ENCODE measurements around the gene LSAMP.

Gene LSAMP

DNA sequence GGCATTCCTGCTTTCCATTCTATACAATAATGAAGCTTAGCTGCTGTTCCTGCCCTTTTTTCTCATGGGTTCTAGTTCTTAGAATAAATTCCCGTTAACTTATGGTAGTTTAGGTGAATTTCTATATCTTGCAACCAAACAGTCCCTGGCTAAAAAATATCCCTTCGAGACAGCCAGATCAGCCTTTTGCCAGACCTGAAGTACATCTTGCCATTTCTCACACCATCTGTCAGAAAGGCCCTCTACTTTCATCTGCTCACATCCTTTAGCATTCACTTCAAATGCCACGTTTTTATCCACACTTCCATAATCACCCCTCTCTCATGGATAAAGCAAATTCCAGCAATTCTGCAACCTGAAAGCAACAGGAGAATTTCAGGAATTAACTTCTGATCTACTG lies 676.6 kb downstream of the LSAMP start:
- H3K9me3 ChIP-seq (ENCODE audit: insufficient read depth, low read length, severe bottlenecking): no peaks in the 10 kb centered on the region
- no peak overlapping the region for H3K4me3 ChIP-seq (ENCODE audit: low read depth in 1 of 2, low read length in 2 of 2)
- no peak overlapping the region for H3K4me2 ChIP-seq (ENCODE audit: insufficient read depth, low read length)
- DNase-seq: no peak
- TF ChIP-seq CTCF (IDR thresholded peaks at IDR 0.05; ENCODE audit: borderline replicate concordance, extremely low read depth, low read length, poor library complexity, severe bottlenecking) (no peak), EZH2 (IDR thresholded peaks at IDR 0.05; ENCODE audit: borderline replicate concordance, low read depth, low read length, severe bottlenecking) (no peak)
- no peak overlapping the region for H3K27ac ChIP-seq (ENCODE audit: low read length)
- H3K79me2 ChIP-seq (ENCODE audit: insufficient read depth, low read length): no peaks in the 10 kb centered on the region
- H3K9ac ChIP-seq (ENCODE audit: low read depth, low read length): no peak overlapping the region
- H3K4me1 ChIP-seq (ENCODE audit: insufficient read depth, low read length): no peaks in the 10 kb centered on the region
- H3K27me3 ChIP-seq (ENCODE audit: insufficient read depth, low read length, poor library complexity): peaks cover 14% of the 10 kb centered on the region
- H4K20me1 ChIP-seq (ENCODE audit: insufficient read depth, low read length): no peaks in the 10 kb centered on the region
- no peak overlapping the region for H2AFZ ChIP-seq (ENCODE audit: low read depth, low read length)
- H3K36me3 ChIP-seq (ENCODE audit: insufficient read depth, low read length): no peaks in the 10 kb centered on the region
- ATAC-seq (ENCODE audit: insufficient read depth, low read depth): no peak

- Histone ChIP-seq H3K36me3 (ENCODE audit: insufficient read depth, low read length) (no peaks in the 10 kb centered on the region), H2AFZ (ENCODE audit: low read depth, low read length) (no peak overlapping the region), H3K4me1 (ENCODE audit: insufficient read depth, low read length) (no peaks in the 10 kb centered on the region), H3K27me3 (ENCODE audit: insufficient read depth, low read length, poor library complexity) (peaks cover 13% of the 10 kb centered on the region), H3K79me2 (ENCODE audit: insufficient read depth, low read length) (no peaks in the 10 kb centered on the region), H3K27ac (ENCODE audit: low read length) (no peak overlapping the region), H3K4me2 (ENCODE audit: insufficient read depth, low read length) (no peak overlapping the region), H3K4me3 (ENCODE audit: low read depth in 1 of 2, low read length in 2 of 2) (no peak overlapping the region), H4K20me1 (ENCODE audit: insufficient read depth, low read length) (no peaks in the 10 kb centered on the region), H3K9me3 (ENCODE audit: insufficient read depth, low read length, severe bottlenecking) (no peaks in the 10 kb centered on the region), H3K9ac (ENCODE audit: low read depth, low read length) (no peak overlapping the region)
- no peak for ATAC-seq (ENCODE audit: insufficient read depth, low read depth)
- DNase-seq: no peak
- TF ChIP-seq CTCF (IDR thresholded peaks at IDR 0.05; ENCODE audit: borderline replicate concordance, extremely low read depth, low read length, poor library complexity, severe bottlenecking) (no peak), EZH2 (IDR thresholded peaks at IDR 0.05; ENCODE audit: borderline replicate concordance, low read depth, low read length, severe bottlenecking) (no peak)
Measured at GRCh38 chr3:115766587-115767482, 678.5 kb downstream of the LSAMP start.

DNA sequence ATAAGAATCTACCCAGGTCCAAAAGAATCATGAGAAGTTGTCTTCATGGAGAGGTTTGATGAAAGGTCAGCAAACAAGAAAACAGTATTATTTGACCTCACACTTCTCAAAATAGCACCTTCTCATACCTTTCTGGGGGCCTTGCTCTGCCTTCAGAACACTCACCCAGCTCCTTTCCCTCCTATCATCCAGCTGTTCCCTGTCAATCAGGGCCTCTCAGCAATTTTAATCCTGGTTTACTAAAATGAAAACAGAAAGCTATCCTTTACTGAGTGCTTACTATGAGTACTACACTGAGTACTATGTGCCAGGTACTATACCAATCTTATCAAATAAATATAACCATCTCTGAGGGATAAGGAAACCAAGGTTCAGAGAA lies 683.4 kb downstream of the LSAMP start:
- ATAC-seq (ENCODE audit: insufficient read depth, low read depth): no peak
- Histone ChIP-seq H3K4me3 (ENCODE audit: low read depth in 1 of 2, low read length in 2 of 2) (no peak overlapping the region), H3K9ac (ENCODE audit: low read depth, low read length) (no peak overlapping the region), H4K20me1 (ENCODE audit: insufficient read depth, low read length) (no peaks in the 10 kb centered on the region), H3K79me2 (ENCODE audit: insufficient read depth, low read length) (no peaks in the 10 kb centered on the region), H3K9me3 (ENCODE audit: insufficient read depth, low read length, severe bottlenecking) (no peaks in the 10 kb centered on the region), H2AFZ (ENCODE audit: low read depth, low read length) (no peak overlapping the region), H3K27me3 (ENCODE audit: insufficient read depth, low read length, poor library complexity) (peaks cover 12% of the 10 kb centered on the region), H3K27ac (ENCODE audit: low read length) (no peak overlapping the region), H3K4me1 (ENCODE audit: insufficient read depth, low read length) (no peaks in the 10 kb centered on the region), H3K36me3 (ENCODE audit: insufficient read depth, low read length) (no peaks in the 10 kb centered on the region), H3K4me2 (ENCODE audit: insufficient read depth, low read length) (no peak overlapping the region)
- no peak for DNase-seq
- TF ChIP-seq CTCF (IDR thresholded peaks at IDR 0.05; ENCODE audit: borderline replicate concordance, extremely low read depth, low read length, poor library complexity, severe bottlenecking) (no peak), EZH2 (IDR thresholded peaks at IDR 0.05; ENCODE audit: borderline replicate concordance, low read depth, low read length, severe bottlenecking) (no peak)

All from DND-41 (cell line).